Stimulated activated CD4-positive, alpha-beta T cell treated with anti-CD3 and anti-CD28 coated beads, Interleukin-4, amount 100 ng/mL, for 48 hours (primary cell): Measurements from ENCODE around the gene EXT2.

Experiments used
- DNase-seq, 2 donors: peaks; one replicate each; pipeline ENCODE4 v3.0.0-alpha.2; 2020; ENCODE audit warnings: low read depth in 2 of 2

Gene EXT2

DNA sequence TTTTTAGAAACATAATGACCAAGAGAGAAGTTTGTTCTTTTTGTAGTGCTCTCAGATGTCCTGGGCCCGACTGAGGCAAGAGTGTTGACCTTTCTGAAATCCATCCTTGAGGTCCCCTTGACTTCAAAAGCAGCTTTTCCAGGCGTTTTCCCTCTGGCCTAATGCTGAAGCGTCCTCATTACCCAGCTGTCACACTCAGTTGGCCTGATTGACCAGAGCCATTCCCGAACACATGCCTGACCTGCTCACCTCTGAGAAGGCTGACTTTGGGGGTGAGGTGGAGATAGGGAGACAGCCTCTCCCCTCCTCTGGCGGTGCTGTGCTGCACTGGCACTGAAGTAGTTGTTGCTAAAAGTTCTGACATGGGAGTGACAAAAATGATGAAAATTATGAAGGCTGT, 147.6 kb downstream of the EXT2 start:
- no peak for DNase-seq

DNA sequence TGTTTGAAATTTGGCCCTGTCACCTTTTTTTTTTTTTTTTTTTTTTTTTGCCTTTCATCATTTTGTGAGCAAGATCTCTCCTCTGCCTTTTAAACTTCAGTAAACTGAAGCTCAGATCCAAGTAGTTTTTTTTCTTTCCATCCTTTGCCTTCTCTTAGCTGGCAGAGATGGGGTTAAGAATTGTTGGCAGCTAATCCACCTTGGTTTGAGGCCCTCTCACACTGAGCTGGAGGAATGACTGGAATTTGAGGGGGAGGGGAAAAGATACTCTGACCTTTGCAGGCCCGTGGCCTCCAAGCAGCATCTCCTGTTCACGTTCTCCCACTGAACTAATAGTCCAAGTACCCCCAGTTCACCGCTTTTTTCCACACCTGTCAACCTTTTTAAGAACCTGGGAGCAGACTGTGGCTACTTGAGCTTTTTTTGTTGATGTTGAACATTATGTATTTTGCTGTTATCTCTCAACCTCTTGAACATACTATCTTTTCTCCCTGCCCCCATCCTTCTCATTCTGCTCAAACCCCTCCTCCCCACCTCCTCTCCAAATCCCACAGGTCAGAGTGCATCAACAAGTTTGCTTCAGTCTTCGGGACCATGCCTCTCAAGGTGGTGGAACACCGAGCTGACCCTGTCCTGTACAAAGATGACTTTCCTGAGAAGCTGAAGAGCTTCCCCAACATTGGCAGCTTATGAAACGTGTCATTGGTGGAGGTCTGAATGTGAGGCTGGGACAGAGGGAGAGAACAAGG, 148.3 kb downstream of the EXT2 start:
- no peak for DNase-seq

DNA sequence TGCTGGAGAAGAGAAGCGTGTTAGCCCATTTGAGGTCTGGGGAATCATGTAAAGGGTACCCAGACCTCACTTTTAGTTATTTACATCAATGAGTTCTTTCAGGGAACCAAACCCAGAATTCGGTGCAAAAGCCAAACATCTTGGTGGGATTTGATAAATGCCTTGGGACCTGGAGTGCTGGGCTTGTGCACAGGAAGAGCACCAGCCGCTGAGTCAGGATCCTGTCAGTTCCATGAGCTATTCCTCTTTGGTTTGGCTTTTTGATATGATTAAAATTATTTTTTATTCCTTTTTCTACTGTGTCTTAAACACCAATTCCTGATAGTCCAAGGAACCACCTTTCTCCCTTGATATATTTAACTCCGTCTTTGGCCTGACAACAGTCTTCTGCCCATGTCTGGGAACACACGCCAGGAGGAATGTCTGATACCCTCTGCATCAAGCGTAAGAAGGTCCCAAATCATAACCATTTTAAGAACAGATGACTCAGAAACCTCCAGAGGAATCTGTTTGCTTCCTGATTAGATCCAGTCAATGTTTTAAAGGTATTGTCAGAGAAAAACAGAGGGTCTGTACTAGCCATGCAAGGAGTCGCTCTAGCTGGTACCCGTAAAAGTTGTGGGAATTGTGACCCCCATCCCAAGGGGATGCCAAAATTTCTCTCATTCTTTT, 149.3 kb downstream of the EXT2 start:
- no peak for DNase-seq

DNA sequence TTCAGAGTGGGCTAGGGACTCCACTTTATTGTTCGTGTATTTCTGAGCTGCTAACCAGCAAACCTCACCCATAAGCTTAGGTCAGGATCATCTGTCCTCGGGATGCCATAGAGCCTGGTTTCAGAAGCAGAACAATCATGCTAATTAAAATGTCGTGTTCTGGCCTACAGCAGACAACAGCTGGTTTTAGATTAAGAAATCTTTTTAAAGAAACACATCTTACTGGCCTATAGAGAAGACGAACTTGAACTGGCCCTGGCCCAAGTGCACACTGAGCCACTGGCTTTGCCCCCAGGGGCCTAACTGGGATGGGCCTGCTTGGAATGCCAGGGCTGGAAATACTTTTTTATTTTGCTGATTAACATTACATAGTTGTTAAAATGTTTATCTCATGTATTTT, 151.2 kb downstream of the EXT2 start:
- DNase-seq, result no peak

DNA sequence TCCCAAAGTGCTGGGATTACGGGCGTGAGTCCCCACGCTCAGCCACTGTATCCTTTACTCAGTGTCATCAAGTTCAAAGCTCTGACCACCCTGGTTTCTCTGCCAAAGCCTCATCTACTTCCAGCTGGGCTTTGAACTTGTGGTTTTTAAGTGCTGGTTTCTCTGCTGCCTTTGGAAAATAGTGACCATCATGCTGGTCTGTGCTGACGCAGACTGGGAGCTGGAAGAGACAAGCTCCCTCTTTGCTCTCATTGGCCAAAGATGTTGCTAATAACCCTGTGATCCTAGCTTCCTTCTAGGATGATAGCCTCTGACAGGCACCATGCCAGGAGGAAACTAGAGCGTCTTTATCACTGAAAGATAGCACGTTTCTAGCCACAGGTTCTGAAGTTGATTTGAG, 152.0 kb downstream of the EXT2 start:
- no peak for DNase-seq

DNA sequence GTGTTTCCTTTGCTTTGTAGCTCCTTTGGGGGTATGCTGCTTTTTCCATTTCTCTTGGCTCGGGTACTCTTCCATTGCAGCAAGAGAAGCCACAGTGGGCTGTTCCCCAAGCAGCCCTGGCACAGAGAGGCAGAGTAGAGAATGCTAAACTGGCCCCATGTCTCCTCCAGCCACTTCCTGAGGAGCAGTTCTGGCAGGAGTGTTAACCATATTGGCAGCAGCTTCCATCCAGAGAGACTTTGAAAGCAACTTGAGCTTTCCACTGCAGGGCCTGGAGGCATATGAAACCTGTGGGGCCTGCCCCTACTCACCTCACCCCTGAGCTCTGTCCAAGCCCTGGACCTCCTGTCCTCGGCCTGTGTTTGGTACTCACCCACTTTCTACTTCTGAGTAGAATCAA, 152.6 kb downstream of the EXT2 start:
- no peak for DNase-seq

DNA sequence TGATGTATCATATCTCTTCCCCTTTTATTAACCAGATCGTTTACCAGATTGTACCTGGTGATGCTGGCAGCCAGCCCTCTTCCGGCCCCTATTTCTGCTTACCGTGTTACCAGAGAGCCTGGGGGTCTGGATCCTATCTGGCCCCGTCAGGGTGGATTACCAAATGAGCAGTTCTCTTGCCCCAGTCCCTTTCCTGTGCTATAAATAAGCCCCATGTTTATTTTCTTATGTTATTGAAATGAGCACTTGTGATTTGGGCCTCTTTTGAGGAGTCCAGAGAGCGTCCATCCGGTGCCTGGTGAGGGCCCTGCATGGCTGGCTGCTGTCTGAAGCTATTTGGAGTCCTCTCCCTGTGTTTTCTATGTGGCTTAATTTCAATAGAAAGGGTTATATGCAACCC, 154.9 kb downstream of the EXT2 start:
- DNase-seq, result no peak

DNA sequence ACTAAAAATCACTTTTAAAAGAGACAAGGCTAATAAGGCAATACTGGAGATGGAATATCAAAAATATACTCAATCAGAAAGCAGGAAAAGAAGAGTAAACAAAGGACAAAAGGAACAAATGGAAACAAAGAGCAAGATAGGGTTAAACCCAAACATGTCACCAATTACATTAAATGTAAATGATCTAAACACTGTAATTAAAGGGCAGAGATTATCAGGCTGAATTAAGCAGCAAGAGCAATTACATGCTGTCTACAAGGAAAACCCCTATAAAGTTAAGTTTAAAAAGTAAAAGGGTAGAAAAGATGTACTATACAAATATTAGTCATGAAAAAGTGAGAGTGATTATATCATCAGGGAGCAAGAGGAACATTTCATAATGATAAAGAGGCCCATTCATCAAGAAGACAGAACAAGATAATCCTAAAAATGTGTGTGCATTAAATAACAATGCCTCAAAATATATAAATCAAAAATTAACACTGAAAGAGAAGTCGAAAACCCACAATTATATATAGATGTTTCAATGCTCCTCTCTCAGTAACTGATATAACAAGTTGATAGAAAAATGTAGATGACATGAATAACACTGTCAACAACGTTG, 157.6 kb downstream of the EXT2 start:
- no peak for DNase-seq

DNA sequence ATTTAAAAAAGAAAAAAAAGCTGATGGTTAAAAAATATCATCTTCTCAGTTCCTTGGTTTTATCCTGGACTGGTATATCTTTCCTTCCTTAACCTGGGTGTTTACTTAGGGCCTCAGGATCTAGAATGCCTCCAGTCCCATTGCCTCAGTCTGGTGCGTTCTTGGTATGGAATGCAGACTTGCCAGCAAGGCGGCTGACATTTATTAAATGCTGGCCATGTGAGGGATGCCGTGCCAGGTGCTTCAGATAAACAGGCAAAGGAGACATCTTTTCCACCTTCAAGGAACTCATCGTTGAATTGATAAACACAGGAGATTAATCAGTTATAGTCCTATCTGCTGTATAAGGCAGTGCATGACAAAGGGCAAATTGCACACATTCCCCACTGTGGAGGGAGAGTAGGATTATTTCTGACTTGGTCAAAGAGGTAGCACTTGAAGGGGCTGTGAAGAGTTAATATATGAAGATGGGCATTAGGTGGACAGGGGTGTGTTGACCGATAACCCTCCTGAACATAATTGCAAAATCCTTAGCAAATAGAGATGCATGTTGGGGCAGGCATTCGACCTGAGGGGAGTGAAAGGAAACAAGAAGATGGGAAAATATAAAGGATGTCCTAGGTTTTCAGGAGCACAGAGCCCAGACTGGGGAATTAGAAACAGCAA, 160.1 kb downstream of the EXT2 start:
- DNase-seq, result no peak

DNA sequence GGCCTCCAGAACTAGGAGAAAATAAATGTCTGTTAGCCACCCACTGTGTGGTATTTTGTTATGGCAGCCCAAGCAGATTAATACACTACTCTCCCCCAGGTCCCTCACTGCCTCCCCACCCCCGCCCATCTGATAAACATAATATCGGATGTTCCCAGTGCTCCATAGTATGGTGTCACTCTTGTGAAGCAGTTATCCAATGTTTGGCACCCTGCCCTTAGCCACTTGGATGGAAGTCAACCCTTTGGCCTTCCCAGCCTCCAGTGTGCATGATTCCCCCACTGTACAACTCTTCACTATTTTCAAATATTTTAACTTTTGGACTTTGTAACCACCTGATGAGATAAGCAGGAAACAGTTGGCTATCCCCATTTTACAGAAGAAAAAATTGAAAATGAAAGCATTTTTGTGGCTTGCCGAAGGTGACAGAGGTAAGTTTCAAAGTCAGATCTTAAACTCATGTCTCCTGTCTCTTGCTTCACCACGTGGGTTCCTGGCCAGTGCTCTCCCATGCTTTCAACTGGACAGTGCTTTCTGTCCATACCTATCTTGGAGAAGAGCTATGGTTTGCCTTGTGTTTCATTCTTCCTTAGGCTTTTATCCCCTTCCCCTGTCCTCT, 161.3 kb downstream of the EXT2 start:
- DNase-seq, result no peak

DNA sequence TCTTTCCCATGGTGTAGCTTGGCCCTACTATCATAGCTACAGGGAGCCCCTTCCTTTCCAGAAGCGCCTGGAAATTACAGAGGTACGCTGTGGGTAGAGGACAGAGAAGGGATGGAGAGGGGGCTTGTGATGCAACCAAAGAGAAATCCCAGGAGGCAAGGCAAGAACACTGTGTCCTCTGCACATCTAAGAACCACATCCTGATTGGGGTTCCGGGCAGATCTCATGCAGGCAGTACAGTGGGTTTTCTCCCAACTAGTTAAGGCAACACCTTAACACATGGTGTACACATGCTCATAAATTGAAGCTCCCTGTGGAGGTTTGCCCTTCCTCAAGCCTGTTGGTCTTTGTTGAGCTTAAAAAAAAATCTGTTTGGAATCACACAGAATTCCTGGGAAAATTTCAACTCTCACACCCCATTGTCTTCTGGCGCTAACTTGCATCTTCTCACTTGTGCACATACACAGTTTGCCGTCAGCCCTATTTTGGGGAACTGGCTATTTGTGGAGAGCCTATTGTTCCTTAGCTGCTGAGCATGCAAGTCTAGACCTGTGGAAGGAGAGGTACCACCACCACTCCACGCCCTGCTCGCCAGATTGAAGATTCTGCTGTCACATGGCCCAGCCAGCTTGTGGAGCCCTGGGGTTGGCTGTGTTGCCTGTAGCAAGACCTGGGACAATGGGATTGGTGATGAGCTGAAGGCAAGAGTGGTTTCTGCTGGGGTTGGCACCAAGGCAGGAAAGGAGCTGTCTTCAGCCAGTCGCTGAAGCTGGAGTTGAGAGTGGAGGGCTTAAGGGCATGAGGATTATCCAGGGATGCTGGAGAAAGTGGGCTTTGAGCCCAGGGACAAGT, 162.1 kb downstream of the EXT2 start:
- DNase-seq, result no peak

DNA sequence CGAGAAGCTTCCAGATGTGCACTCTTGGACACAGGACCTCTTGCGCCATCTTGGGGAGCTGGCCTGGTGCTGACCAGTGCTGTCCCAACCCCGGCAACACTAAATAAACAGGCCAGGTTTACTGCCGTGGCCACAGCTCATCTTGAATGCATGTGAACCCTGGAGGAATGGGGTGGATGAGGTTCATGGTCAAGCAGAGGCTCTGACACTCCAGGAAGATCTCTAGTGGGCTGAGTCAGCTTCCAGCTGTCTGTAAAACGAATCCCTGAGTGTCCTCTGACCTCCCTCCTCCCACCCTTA, 162.7 kb downstream of the EXT2 start:
- DNase-seq, result no peak

DNA sequence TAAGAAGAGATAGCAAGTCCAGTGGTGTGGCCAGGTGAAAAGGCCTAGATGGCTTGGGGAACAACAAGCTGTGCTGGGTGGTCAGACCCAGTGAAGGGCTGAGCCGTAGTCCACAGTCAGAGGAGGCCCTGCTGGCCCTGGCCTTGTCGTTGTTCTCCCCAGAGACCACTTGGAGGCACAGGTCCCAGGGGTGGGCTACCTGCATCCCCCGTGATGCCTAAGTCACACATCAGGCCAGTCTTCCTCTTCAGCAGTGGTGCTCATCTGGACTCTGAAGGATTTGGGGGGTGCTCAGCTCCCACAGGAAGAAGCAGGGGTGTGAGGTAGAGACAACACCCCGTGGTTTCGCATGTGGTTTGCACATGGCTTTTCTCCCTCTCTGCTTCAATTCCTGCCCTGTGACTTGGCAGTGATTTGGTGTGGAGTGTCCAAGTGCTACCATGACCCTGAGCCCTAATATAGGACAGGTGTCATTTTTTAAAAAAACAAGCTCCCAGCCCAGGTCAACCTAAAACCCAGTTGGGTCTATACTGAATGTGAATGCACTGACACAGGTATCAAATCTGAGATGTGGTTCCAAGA, 163.5 kb downstream of the EXT2 start:
- no peak for DNase-seq

DNA sequence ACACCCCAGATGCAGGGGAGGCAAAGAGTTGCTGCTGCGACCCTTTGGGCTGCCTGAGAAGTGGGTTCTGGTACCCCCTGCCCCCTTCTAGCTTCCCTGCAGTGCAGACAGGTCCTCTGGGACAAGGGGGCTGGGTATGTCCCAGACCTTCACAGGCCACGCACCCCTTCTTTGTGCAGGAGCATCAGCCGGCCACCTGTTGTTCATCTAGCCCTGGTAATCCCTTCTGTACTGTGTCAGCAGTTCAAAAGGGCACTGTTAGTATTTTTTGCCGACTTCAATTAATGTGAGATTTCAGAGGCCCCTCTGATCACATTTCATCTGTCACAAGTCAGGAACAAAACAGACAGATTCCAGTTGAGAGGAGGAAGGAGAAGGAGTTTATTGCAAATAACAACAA, 164.6 kb downstream of the EXT2 start:
- DNase-seq, result no peak

DNA sequence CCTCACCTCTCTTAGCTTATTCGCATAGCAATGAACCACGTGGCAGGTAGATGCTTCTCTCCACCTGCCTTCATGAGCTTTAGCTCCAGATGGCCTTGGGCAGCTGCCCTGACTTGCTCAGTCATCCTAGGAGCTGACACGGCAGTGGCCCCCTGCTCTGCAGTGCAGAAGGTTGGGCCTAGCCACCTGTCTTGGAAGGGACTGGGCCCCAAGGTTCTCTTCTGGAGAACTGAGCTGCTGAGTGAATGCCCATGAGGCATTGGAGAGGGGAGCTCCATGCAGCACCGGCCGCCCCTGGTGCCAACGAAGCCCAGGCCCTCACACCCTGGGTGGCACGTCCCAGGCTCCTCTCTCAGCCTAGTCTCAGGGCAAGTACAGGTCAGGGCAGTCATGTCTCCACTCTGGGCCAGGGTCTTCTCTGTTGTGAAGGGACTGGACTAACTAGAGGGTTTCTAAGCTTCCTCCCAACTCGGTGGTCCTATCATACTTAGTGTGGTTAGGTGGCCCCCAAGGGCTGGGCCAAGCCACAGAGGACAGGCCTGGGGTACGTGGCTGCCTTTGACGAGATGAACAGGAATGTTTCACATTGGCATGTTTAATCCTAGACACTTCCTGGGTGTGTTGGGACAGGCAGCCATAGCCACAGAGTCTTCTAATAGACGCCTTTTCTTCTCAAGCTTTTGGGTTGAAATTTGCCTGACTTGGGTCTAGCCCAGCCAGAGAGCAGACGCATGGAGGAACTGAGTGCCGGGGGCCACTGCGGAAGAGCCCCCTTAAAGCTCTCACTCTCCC, 166.5 kb downstream of the EXT2 start:
- no peak for DNase-seq

DNA sequence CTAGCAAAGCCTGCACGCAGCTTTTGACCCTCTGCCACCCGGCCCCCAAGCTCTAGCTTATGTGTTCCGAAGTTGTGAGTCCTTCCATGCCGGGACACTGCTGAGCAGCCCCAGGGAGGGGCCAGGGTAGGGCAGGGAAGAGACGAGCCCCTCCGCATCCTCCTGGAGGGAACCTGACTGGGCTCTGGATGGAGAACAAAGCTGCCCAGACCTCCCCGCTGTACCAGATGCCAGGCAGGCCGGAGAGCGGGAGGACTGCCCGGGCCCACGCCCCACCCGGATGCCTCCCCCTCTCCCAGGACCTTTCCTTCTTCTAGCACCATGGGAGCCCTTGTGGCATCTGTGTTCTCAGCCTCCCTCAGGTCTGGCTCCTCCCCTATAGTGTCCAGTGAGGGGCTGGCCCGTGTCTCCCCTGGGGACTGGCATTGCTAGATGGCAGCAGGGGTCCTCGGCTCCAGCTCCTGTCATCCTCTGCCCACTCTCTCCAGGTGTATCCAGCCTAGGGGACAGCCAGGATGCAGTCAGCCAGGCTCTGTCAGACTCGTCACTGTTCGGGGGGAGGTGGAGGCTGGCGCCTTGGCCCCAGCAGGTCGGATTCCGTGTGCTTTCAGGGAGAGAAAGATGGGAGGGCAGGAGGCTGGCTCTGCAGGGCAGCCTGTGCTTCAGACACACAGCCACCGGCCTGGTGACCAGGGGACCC, 168.4 kb downstream of the EXT2 start:
- DNase-seq, result no peak

DNA sequence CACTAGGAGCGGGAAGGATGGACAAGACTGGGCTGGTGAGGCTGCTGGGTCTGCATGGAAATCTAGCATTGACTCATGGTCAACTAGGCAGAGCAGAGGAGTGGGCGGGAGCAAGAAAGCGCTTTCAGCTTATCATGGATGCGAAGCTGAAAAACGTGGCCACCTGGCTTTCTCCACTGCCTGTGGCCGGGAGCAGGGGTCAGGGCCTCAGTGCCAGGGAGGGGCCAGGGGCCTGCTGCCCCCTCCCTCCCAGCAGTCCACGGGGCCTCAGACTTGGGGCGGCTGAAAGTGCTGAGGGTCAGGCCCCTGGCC, 168.9 kb downstream of the EXT2 start:
- no peak for DNase-seq

DNA sequence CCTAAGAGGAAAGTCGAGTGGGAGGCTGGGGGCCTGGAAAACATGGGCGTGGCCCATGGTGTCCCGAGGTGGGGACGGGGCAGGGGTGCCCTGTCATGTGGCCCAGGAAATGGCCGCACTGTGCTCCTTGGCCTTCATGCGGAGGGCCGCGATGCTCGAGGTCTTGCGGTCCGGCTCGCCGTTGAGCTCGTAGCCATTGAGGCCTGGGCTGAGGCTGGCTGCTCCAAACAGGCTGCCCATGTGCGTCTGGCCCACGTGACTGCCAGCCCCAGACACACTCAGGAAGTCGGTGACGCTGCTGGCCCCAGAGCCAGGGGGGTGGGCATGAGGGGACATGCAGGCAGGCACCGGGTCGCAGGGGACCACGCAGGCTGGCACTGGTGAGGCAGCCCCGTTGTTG, 169.3 kb downstream of the EXT2 start:
- DNase-seq, result no peak

DNA sequence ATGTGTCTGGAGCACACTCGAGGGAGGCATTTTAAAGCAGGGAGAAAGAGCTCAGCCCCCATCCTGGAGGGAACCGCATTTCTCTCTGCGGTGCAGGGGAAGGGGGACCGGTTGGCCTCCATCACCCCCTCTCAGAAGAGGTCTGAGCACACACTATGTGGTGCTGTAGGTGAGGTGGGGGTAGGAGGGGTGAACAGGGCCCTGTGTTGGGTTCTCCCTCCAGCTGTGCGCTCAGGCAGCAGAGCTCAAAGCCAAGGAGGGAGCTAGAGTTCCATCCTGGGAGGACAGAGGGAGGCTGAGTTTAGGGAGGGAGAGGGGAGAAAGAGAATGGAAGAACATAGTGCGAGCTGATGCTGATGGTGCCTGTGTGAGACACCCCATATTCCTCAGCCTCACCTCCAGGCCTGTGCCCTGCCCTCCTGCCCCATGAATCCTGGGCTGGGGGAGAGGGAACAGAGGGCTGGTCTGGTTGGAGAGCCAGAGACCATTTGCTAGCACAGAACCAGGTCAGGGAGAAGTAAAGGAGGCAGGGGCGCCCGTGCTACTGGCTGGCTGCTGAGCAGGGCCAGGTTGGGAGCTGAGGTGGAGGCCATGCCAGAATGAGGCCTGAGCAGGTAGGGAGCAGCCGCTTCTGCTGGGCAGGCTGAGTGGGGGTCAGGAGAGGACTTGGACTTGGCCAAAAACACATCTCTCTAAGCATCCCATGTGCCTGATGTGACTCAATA, 170.7 kb downstream of the EXT2 start:
- no peak for DNase-seq
